ENCODE results near the gene ADAMTS9. TPM values are rescaled to one million over a fixed set of nuclear protein-coding genes. Genes with fewer than 3 reads are reported as not detected.

Gene ADAMTS9
- total RNA-seq, 1 experiment from 2014 or later, result 0.46 TPM

- H3K9me3 ChIP-seq (ENCODE audit: control insufficient read depth, low read depth, low read length), result no peaks in the 10 kb centered on the region
- Mint-ChIP-seq H3K4me1 (peaks cover 2 to 7% of the 10 kb centered on the region in 2 experiments; a peak in 2 of 4 replicates), H3K27me3 (ENCODE audit: low read depth) (no peaks in the 10 kb centered on the region), H3K9me3 (no peaks in the 10 kb centered on the region), H3K36me3 (ENCODE audit: insufficient read depth in 1 of 3, low read depth in 3 of 3) (no peaks in the 10 kb centered on the region), H3K27ac (no peak overlapping the region; a peak in 1 of 7 replicates), H3K4me3 (no peak overlapping the region)
- no peak overlapping the region for H3K27ac ChIP-seq (ENCODE audit: insufficient read length, low read depth, low read length)
- no peak overlapping the region for H3K56ac ChIP-seq (ENCODE audit: insufficient read length, low read depth, low read length)
- H4K5ac ChIP-seq (ENCODE audit: insufficient read length, low read depth, low read length), result no peak overlapping the region
- no peak overlapping the region for H2AK5ac ChIP-seq (ENCODE audit: insufficient read length, low read length)
- H2AFZ ChIP-seq (ENCODE audit: low read length), result no peak overlapping the region
- no peak overlapping the region for H3T11ph ChIP-seq (ENCODE audit: low read length)
- no peak for TF ChIP-seq CTCF (conservative IDR thresholded peaks at IDR 0.05)
- H3K27me3 ChIP-seq (ENCODE audit: insufficient read depth, low read length), result no peaks in the 10 kb centered on the region
- no peak overlapping the region for H2BK120ac ChIP-seq (ENCODE audit: low read depth, low read length, poor library complexity, severe bottlenecking)
- H2BK15ac ChIP-seq (ENCODE audit: low read depth, low read length), result no peak overlapping the region
- no peak overlapping the region for H3K14ac ChIP-seq (ENCODE audit: insufficient read depth, low read length)
- H3K23ac ChIP-seq (ENCODE audit: insufficient read length, low read depth, low read length), result no peak overlapping the region
- no peak overlapping the region for H3K4me2 ChIP-seq (ENCODE audit: insufficient read depth, insufficient read length, low read length)
- H3K9ac ChIP-seq (ENCODE audit: extremely low read depth, insufficient read length, low read length), result no peak overlapping the region
- no peaks in the 10 kb centered on the region for H3K4me1 ChIP-seq (ENCODE audit: insufficient read depth, low read length)
- H3K23me2 ChIP-seq (ENCODE audit: insufficient read length, low read depth, low read length, poor library complexity, severe bottlenecking), result no peaks in the 10 kb centered on the region
- H3K18ac ChIP-seq (ENCODE audit: insufficient read length, low read depth, low read length), result no peak overlapping the region
- no CpG with 5 or more reads among the region's 3 CpGs for WGBS (ENCODE audit: extremely low coverage, insufficient read length, low lambda C conversion rate)
- no peaks in the 10 kb centered on the region for H4K20me1 ChIP-seq (ENCODE audit: control insufficient read depth, insufficient read depth, insufficient read length)
- no peak overlapping the region for H2BK5ac ChIP-seq (ENCODE audit: insufficient read length, low read length)
- no peak overlapping the region for H4K91ac ChIP-seq (ENCODE audit: insufficient read length, low read depth, low read length)
- H3K79me1 ChIP-seq (ENCODE audit: insufficient read depth, low read depth, low read length, poor library complexity, severe bottlenecking), result no peaks in the 10 kb centered on the region
- H3K79me2 ChIP-seq (ENCODE audit: insufficient read depth, low read length), result no peaks in the 10 kb centered on the region
- no peak overlapping the region for H2BK20ac ChIP-seq (ENCODE audit: low read depth, low read length, poor library complexity, severe bottlenecking)
- H2BK12ac ChIP-seq (ENCODE audit: insufficient read length, low read depth, low read length), result no peak overlapping the region
- H4K8ac ChIP-seq (replicated peaks; ENCODE audit: insufficient read length, low read depth, low read length), result no peak overlapping the region
- no peak overlapping the region for H3K4ac ChIP-seq (ENCODE audit: low read depth, low read length)
- DNase-seq, result no peak
Observed at GRCh38 chr3:64556046-64556445, 131.8 kb downstream of the ADAMTS9 start.
